Measurements from ENCODE around the gene RNF4.

- TF ChIP-seq, protein P1, sequence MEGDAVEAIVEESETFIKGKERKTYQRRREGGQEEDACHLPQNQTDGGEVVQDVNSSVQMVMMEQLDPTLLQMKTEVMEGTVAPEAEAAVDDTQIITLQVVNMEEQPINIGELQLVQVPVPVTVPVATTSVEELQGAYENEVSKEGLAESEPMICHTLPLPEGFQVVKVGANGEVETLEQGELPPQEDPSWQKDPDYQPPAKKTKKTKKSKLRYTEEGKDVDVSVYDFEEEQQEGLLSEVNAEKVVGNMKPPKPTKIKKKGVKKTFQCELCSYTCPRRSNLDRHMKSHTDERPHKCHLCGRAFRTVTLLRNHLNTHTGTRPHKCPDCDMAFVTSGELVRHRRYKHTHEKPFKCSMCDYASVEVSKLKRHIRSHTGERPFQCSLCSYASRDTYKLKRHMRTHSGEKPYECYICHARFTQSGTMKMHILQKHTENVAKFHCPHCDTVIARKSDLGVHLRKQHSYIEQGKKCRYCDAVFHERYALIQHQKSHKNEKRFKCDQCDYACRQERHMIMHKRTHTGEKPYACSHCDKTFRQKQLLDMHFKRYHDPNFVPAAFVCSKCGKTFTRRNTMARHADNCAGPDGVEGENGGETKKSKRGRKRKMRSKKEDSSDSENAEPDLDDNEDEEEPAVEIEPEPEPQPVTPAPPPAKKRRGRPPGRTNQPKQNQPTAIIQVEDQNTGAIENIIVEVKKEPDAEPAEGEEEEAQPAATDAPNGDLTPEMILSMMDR (IDR thresholded peaks at IDR 0.05), result no peak
- no peak for TF ChIP-seq ZFX (IDR thresholded peaks at IDR 0.05; ENCODE audit: borderline replicate concordance)
Measured at GRCh38 chr4:2516635-2517034, 47.7 kb downstream of the RNF4 start.
